HG03139 (cell line): ENCODE data around the gene KIF5C.

Experiments
- ATAC-seq: cut with Tn5 transposase; IDR thresholded peaks from one replicate; pipeline ENCODE4 v1.9.1; 2021; ENCODE audit not compliant: unreplicated experiment

KIF5C gene

DNA sequence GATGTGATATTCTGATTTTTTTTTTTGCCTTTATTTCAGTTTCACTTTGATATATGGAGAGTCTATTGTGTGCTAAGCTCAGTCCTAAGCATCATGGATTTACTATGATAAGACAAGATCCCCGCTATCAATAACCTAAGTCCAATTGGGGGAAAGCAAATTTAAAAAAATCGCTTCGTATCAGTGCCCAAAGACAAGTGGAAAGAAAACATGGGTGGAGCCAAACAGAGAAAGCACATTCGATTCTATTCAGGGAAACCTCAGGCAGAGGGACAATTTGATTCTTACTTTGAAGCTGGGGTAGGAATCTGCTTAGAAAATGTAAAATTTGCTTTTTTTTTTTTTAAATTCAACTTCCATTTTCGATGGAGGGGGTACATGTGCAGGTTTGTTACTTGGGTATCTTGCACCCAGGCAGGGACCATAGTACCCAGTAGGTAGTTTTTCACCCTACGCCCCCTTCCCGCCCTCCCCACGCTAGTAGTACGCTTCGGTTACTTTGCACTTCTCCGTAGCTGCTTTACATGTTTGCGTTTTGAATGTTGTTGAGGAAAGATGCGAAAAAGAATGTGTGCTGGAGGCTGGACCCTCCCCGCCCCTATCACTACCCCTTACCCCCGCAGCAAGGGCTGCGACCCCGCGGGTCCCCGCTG lies 12.4 kb downstream of the KIF5C start:
- ATAC-seq, result no peak

GRCh38 chr2:148888003-148888501 lies 13.0 kb downstream of the KIF5C start:
- no peak for ATAC-seq

DNA sequence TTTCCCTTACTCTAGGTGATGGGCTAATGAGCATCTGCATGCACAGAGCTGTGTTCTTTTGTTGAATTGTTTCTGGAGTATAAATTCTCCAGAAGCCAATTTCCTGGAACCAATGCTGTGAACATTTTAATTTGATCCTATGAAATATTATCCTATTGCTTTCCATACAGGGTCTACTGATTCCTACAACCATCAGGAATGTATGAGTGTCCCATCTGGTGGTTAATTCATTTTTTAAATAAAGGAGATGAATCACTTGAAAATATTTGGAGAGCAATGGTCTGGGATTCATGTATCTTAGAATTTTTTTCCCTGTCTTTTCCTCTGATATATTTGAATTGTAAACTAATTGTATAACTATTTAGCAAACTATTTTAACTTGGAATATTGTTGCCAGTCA lies 14.0 kb downstream of the KIF5C start:
- no peak for ATAC-seq

- ATAC-seq, result no peak
These were observed 18.9 kb downstream of the KIF5C start for GRCh38 chr2:148893906-148894305.

- no peak for ATAC-seq
These were observed 21.1 kb downstream of the KIF5C start for GRCh38 chr2:148896136-148896535.

DNA sequence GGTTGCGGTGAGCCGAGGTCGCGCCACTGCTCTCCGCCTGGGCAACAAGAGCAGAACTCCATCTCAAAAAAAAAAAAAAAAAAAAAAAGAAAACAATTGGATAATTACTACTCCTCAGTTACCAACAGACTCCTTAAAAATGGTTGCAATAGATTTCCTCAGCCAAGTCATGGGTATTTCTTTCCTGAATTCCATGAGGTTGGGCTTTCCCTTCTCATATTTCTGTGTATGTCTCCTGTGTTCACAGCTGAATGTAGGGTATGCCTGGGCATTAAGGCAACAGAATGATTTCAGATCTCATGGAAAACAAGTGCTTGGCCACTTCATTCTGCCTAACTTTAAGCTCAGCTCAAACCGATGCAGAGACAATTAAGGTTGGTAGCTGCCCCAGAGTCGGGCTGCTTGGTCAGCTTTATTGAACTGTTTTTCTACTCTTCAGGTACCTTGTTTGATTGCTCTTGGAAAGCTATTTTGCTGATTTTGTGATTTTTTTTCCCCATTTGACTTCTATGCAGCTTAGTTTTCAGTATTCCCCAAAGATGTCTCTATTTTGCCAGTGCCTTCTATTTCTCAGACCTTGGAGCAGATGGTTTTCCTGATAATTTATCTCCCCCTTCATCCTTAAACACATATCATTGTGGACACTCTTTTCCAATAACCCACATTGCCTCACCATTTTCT lies 24.8 kb downstream of the KIF5C start:
- no peak for ATAC-seq

- ATAC-seq, result no peak
These were observed 25.4 kb downstream of the KIF5C start for GRCh38 chr2:148900350-148900837.

DNA sequence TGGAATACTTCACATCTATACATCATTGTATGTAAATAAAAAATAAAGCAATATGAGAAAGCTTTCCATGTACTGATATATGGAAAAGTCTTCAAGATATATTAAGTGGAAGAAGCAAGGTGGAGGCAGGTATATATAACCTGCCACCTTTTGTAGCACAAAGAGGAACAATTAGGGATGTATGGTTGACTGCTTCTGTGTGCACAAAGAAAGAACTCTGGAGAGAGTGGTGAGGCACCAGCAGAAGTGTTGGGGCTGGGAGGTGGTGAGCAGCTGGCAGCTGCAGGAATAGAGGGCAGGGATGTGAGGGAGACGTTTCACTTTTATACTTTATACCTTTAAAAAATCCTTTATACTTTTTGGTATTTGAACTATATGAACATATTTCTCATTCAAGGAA lies 26.1 kb downstream of the KIF5C start:
- no peak for ATAC-seq

GRCh38 chr2:148902798-148903197 lies 27.8 kb downstream of the KIF5C start:
- ATAC-seq, result no peak

GRCh38 chr2:148903294-148903693 lies 28.3 kb downstream of the KIF5C start:
- no peak for ATAC-seq

DNA sequence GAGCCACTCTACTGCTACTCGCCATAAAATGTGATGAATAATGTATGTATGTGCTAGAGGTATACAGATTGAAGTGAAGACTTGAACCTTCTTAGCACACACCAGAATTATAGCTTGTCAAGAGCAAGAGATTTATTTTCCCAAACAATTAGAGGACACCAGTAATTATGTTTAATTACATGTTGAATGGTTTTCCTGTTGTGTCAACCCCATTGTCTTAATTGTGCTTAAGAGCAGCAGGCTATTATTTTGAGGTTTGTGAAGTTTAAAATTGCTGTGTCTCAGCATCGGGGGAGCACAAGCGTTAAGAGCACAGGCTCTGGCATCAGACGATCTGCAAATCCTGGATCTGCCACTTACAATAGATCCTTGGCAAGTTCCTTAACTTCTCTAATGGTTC lies 29.0 kb downstream of the KIF5C start:
- no peak for ATAC-seq

GRCh38 chr2:148906124-148906523 lies 31.1 kb downstream of the KIF5C start:
- ATAC-seq, result no peak

DNA sequence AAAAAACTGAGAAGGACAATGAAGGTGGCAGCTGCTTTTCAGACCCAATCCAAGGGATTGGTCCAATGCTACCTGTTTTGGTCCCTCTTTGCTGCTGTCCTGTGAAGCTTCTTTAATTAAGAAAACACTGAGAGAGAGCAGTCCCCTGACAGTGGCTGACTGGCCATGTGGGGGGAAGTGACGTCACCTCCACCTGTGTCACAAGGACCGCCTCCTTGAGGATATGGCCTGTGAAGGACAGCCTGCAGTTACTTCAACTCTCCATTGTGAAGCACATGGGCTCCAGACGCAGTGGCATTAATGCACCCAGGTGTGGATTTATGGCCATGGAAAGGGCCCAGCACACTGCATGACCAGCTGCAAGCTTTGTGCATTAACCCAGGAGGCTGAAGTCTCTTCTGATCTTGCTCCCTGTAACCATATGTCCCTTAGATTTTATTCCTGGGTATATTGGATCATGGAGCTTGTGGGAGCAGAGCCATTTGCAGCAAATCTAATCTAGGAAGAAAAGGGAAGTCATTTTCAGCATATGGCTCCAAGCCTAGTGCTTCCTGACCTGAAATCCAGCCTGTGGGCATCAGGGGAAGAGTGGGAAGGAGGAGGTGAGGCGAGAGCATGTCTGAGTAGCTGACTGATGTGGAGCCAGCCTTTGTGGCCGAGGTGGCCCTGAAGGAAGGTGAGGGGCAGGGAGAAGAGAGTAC lies 32.2 kb downstream of the KIF5C start:
- ATAC-seq, result no peak

- ATAC-seq, result no peak
These were observed 34.1 kb downstream of the KIF5C start for GRCh38 chr2:148909114-148909513.

DNA sequence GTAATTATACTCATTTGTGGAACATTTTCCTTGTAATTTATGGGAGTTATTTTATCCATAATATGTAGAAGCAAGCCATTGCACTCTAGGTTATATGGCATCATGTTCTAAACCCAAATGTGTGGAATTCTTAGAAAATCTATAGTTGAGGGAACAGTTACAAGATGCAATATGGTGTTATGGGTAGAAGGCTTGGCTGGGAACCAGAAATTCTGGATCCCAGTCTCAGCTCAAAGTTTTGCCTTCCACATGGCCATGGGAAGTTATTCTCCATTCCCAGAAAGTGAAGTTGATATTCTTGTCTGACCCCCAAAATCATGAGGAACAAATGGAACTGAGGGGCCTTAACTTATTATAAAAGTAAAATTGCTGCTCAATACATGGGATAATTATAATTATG lies 38.0 kb downstream of the KIF5C start:
- no peak for ATAC-seq

DNA sequence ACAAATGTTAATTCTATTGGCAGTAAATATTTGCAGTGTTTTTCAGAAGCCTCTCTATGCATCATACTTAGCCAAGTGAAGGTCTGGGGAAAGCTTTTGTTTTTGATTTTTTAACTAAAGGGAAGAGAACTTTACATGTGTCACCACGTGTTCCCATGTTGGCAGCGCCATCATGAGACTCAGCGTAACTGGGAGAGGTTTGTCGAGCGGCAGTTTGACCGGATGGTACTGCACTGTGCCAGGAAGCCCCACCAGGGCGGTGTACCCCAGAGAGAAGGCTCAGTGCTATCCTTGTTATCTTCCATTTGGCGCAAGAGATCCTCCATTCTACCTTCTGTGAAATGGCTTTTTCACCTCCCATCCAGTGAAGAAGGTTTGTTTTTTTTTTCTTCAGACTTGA lies 38.5 kb downstream of the KIF5C start:
- no peak for ATAC-seq

- ATAC-seq, result no peak
These were observed 39.4 kb downstream of the KIF5C start for GRCh38 chr2:148914463-148914862.

DNA sequence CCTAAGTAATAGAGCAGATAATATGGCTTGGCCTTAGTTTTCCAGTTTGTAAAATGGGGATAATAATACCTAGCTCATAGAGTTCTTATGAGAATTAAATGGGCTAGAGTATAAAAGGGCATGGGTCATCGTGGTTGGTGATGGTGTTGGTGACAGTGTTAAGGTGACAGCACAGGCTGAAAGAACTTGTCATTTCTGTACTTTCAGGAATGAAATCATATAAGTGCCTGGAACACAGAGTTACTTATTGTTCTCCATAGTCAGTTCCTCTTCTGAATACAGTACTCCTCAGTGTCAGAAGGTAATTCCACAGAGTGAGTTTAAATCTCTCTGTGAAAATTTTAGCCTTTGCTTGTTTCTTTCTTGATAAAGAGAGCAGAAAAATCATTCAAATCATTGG lies 42.4 kb downstream of the KIF5C start:
- ATAC-seq, result no peak

GRCh38 chr2:148918554-148918953 lies 43.5 kb downstream of the KIF5C start:
- ATAC-seq, result no peak

DNA sequence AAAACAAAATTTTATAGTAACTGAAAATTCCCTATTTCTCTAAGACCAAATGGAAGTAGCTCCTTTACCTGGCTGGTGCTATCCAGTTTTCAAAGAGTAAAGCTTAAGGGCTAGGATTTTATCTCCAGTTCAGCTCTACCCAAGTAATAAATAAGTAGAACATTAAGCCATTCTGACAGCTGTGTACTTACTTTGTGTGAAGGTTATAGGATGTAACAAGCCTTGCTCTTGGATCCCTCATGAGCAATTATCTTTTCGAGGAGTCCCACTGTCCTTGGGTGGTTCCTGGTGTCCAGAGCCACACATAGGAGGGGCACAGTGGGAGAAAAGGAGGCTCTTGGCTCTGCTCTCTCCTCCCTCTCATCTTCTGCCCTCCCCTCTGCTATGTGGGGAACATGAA lies 45.5 kb downstream of the KIF5C start:
- no peak for ATAC-seq

DNA sequence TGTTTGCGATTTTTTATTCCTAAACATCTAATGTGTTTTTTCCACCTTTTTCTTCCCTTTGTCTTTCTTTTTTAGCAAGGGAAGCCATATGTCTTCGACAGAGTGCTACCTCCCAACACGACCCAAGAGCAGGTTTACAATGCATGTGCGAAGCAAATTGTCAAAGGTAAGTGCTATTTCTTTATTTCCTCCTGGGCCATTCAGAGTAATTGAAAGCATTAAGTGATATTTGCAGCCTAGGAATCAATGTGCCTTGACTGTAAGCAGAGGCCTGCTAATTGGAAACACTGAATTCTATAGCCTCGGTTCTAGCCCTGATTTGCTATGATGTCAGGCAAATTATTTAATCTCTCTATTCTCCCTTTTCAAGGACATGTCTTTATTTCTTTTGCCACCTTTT lies 47.0 kb downstream of the KIF5C start:
- ATAC-seq, result no peak
